Transverse colon (tissue), 4 donors: Measurements from ENCODE around the gene IST1. TPM values are rescaled to one million over a fixed set of nuclear protein-coding genes. Genes with fewer than 3 reads are reported as not detected.

ENCODE experiments used
- DNase-seq: peaks from one replicate; pipeline ENCODE4 v3.0.0-alpha.2; 2019
- H3K27ac ChIP-seq, 4 donors: fragments of 200-600 bp; sonication (generic); 2 replicates each; pipeline ENCODE4 v1.5.1; 2016 to 2018; ENCODE audit warnings: inconsistent platforms in 4 of 4
- H3K27me3 ChIP-seq: fragments of 200-600 bp; sonication (generic); 2 replicates; pipeline ENCODE4 v1.5.1; 2017; ENCODE audit warnings: inconsistent platforms
- H3K36me3 ChIP-seq, 4 donors: fragments of 200-600 bp; sonication (generic); 2 replicates each; pipeline ENCODE4 v1.5.1; 2017 to 2019; ENCODE audit warnings: inconsistent platforms in 4 of 4
- H3K4me1 ChIP-seq, 4 donors: fragments of 200-600 bp; sonication (generic); 2 replicates each; pipeline ENCODE4 v1.5.1; 2017 to 2020; ENCODE audit warnings: inconsistent platforms in 4 of 4
- H3K4me3 ChIP-seq, 4 donors: fragments of 200-600 bp; sonication (generic); 1 replicate in 1 of 4; 2 replicates in 3 of 4; pipeline versions ENCODE4 v1.5.1 to v1.6.1; 2017 to 2019; ENCODE audit warnings: inconsistent platforms in 4 of 4
- H3K9me3 ChIP-seq, 2 donors: fragments of 200-600 bp; sonication (generic); 2 replicates each; pipeline ENCODE4 v1.5.1; 2017 to 2019; ENCODE audit warnings: inconsistent platforms in 2 of 2
- EP300 ChIP-seq: sonication (generic); formaldehyde crosslinking; IDR thresholded peaks from one replicate; pipeline ENCODE4 v1.6.1; 2017; ENCODE audit warnings: antibody characterized with exemption, low read depth
- POLR2A ChIP-seq: fragments of 450-650 bp; IDR thresholded peaks from one replicate; pipeline ENCODE4 v1.6.1; 2016; ENCODE audit warnings: antibody characterized with exemption, mild to moderate bottlenecking, moderate library complexity
- POLR2AphosphoS5 ChIP-seq, 3 donors: sonication (generic); formaldehyde crosslinking; IDR thresholded peaks; one replicate each; pipeline ENCODE4 v1.6.1; 2016; ENCODE audit warnings: antibody characterized with exemption in 3 of 3
- WGBS, 2 donors: methylation state at CpG; one replicate each; pipeline ENCODE4 v1.1.5; 2018; ENCODE audit warnings: low coverage in 1 of 2; 5-methylcytosine and 5-hydroxymethylcytosine counted together
- in situ Hi-C, 4 donors: fragments of 200-750 bp; cut with MboI; loops; one replicate each; pipeline versions ENCODE4 v1.15.0 to v1.15.1; 2017; ENCODE audit warnings: low sequenced_read_pairs in 3 of 4, low pct_ligation_motif_present in 1 of 4, low pct_unique_long_range_greater_than_20kb in 1 of 4
- intact Hi-C: fragments of 100-400 bp; cut with DNase I; formaldehyde crosslinking; loops from one replicate; pipeline ENCODE4 v1.15.1; 2023; ENCODE audit warnings: low total_unique reads
- total RNA-seq, 4 donors: library from RNA; depleted of rRNA; stranded (reverse); fragments of >200 nt; gene quantifications; one replicate each; pipeline ENCODE4 v1.1.0, GENCODE V29; 2016
- TF ChIP-seq, protein P1 (sequence below), 5 experiments: fragments of 200-600 bp in 3 of 5; fragments of 450-650 bp in 2 of 5; sonication (generic) in 3 of 5; IDR thresholded peaks; 1 replicate in 2 of 5; 2 replicates in 3 of 5; pipeline ENCODE4 v1.5.1; 2016 to 2017; ENCODE audit warnings: antibody characterized with exemption in 5 of 5, inconsistent platforms in 3 of 5, mild to moderate bottlenecking in 2 of 5, moderate library complexity in 1 of 5

IST1 gene
- total RNA-seq, 4 donors from 2014 or later: 200 to 303 (median 257) TPM

DNA sequence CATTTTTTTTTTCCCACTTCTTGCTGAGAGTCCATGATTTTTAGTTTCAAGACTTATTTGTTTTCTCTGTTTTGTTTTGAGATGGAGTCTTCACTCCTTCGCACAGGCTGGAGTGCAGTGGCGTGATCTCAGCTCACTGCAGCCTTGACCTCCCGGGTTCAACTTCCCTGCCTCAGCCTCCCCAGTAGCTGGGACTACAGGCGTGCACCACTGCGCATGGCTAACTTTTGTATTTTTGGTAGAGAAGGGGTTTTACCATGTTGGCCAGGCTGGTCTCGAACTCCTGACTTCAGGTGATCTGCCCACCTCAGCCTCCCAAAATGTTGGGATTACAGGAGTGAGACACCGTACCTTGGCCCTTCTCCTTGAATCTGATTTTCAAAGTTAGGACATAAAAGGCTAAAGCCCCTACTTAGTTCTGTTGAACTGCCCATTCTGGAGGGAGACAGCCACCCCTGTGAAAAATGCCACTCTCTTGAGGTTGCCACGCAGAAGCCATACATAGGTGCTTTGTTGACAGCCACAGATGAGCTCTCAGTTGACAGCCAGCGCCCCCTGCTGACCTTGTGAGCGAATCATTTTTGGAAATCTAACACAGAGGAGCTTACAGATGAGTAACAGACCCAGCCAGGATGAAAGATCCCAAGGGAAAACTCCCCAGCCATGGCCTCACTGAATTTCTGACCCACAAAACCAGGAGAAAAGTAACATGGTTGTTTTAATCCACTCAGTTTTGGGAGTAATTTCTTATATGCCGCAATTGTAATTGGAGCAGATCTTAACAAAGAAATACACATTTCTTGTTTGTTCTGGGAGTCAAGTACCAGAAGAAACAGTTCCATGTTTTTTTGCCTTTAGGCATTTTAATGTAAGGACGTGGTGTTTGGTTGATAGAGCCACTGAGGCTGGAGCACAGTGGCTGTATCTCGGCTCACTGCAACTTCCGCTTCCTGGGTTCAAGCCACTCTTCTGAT, 66.0 kb downstream of the IST1 start:
- no peak for TF ChIP-seq EP300
- TF ChIP-seq, protein P1, sequence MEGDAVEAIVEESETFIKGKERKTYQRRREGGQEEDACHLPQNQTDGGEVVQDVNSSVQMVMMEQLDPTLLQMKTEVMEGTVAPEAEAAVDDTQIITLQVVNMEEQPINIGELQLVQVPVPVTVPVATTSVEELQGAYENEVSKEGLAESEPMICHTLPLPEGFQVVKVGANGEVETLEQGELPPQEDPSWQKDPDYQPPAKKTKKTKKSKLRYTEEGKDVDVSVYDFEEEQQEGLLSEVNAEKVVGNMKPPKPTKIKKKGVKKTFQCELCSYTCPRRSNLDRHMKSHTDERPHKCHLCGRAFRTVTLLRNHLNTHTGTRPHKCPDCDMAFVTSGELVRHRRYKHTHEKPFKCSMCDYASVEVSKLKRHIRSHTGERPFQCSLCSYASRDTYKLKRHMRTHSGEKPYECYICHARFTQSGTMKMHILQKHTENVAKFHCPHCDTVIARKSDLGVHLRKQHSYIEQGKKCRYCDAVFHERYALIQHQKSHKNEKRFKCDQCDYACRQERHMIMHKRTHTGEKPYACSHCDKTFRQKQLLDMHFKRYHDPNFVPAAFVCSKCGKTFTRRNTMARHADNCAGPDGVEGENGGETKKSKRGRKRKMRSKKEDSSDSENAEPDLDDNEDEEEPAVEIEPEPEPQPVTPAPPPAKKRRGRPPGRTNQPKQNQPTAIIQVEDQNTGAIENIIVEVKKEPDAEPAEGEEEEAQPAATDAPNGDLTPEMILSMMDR (IDR thresholded peaks at IDR 0.05): peak; percentile 73 to 81 (median 76)
- Histone ChIP-seq H3K36me3 (no peaks in the 10 kb centered on the region), H3K9me3 (no peaks in the 10 kb centered on the region), H3K4me1 (no peaks in the 10 kb centered on the region), H3K27me3 (no peaks in the 10 kb centered on the region), H3K27ac (no peak overlapping the region), H3K4me3 (no peak overlapping the region)
- DNase-seq: peak; percentile 90
- in situ Hi-C loops: no loop called here
- intact Hi-C loops: loop anchor here (5.0 kb wide), 1 partner anchor 79 kb away; the partner anchor contains the start of gene ZNF821
- WGBS, 2 donors: 60 to 90% methylated on average over 6 to 14 of the region's 14 CpGs

DNA sequence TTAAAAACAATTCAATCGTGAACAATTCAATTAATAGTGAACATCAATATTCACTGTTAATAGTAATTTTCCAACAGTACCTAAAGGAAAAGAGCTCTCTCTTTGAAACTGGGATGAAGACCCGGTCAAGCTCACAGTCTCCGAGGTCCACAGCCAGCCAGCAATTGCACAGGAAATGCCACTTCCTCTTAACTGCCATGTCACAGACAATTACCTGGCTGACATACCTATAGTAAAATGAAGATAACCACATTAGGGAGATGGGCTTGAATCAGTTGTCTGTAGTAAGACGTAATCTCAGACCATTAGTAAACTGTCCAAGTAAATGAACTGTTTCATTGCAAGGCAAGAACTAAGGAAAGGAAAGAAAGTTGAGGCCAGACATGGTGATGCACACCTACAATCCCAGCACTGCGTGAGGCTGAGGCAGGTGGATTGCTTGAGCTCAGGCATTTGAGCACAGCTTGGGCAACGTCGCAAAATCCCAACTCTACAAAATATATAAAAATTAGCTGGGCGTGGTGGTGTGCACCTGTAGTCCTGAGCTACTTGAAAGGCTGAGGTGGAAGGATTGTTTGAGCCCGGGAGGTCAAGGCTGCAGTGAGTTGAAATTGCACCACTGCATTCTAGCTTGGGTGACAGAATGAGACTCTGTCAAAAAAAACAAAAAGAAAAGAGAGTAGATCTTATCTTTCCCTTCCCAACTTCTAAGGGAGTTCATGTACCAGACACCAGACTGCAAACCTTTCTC, 68.0 kb downstream of the IST1 start:
- no peak for DNase-seq
- 58 to 61% methylated on average over 6 to 9 of the region's 9 CpGs for WGBS, 2 donors
- H3K9me3 ChIP-seq: no peaks in the 10 kb centered on the region
- TF ChIP-seq POLR2A (no peak), EP300 (no peak), POLR2AphosphoS5 (IDR thresholded peaks at IDR 0.05) (no peak)
- TF ChIP-seq, protein P1 (IDR thresholded peaks at IDR 0.05): no peak
- intact Hi-C loops (loop anchor here (5.0 kb wide), 1 partner anchor 81 kb away; the partner anchor contains the start of gene ZNF821), in situ Hi-C loops (no loop called here)
- H3K36me3 ChIP-seq: no peaks in the 10 kb centered on the region
- no peaks in the 10 kb centered on the region for H3K27me3 ChIP-seq
- no peak overlapping the region for H3K4me3 ChIP-seq
- H3K4me1 ChIP-seq: no peaks in the 10 kb centered on the region
- no peak overlapping the region for H3K27ac ChIP-seq

DNA sequence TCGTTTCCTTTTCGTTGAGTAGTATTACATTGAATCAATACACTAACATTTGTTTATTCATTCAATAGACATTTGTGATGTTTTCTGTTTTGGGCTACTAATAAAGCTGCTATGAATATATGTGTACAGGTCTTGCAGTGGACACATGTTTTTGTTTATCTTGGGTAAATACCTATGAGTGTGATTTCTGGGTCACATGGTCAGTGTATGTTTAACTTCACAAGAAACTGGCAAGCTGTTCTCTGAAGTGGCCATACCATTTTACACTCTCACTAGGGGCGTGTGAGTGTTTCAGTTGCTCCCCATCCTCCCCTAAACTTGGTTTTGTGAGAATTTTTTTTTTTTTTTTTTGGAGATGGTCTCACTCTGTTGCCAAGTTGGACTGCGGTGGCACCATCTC, 69.9 kb downstream of the IST1 start:
- Histone ChIP-seq H3K36me3 (no peaks in the 10 kb centered on the region), H3K27me3 (no peaks in the 10 kb centered on the region), H3K27ac (no peak overlapping the region), H3K4me1 (no peaks in the 10 kb centered on the region), H3K4me3 (no peak overlapping the region), H3K9me3 (no peaks in the 10 kb centered on the region)
- in situ Hi-C loops: no loop called here
- no peak for DNase-seq
- intact Hi-C loops: no loop called here
- TF ChIP-seq POLR2AphosphoS5 (IDR thresholded peaks at IDR 0.05): no peak
- no peak for TF ChIP-seq EP300
- TF ChIP-seq POLR2A: no peak
- TF ChIP-seq, protein P1 (IDR thresholded peaks at IDR 0.05): no peak
- 83 to 93% methylated on average over 3 to 4 of the region's 4 CpGs for WGBS, 2 donors

DNA sequence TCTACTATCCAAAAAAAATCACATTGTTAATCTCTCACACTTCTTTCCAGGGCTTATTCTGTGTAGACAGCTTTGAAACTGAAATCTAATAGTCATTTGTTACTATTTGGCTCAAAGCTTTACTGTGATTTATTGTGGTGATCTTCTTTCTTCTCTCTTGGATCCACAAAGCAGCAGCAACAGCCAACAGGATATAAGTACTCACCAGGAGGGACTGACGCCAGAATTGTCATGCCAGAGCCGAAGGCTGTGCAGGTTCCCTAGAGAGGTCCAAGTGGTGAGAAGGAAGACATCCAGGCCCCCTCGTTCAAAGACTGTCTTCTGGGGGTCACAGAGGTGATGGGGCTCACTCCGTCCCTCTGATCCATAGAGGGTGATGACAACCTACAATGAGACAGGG, 71.6 kb downstream of the IST1 start:
- H3K27me3 ChIP-seq: no peaks in the 10 kb centered on the region
- H3K4me3 ChIP-seq: no peak overlapping the region
- H3K4me1 ChIP-seq: no peaks in the 10 kb centered on the region
- DNase-seq: no peak
- no peaks in the 10 kb centered on the region for H3K9me3 ChIP-seq
- H3K27ac ChIP-seq: no peak overlapping the region
- no peak for TF ChIP-seq POLR2AphosphoS5 (IDR thresholded peaks at IDR 0.05)
- TF ChIP-seq EP300: no peak
- TF ChIP-seq, protein P1 (IDR thresholded peaks at IDR 0.05): no peak
- TF ChIP-seq POLR2A: no peak
- no peaks in the 10 kb centered on the region for H3K36me3 ChIP-seq
- intact Hi-C loops: no loop called here
- in situ Hi-C loops: no loop called here
- WGBS, 2 donors: 51 to 74% methylated on average over 3 to 4 of the region's 4 CpGs
